Measurements from ENCODE around the gene ARPC1A.

DNA sequence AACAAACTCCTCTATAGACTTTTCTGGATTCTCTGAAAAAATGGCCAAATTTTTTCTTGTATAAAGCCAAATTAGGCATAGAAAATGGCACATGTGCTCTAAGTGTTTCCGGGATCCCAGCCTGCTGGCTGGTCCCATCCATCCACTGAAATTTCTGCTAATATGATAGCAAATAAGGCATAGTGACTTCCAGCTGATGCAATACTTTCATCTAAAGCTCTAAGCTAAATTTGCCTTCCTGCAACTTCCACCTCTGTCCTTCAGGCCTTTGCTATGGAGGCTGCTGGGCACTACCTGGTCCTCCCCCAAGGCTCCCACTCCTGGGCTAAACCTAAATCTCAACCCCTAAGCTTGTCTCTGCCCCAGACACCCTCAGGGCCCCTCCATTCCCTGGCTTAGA lies 32.5 kb upstream of the ARPC1A start:
- no peak for TF ChIP-seq ARNT (IDR thresholded peaks at IDR 0.05)
- TF ChIP-seq BHLHE40 (IDR thresholded peaks at IDR 0.05; ENCODE audit: borderline replicate concordance), result no peak
- no peak for TF ChIP-seq SUZ12 (IDR thresholded peaks at IDR 0.05)
- no peak for TF ChIP-seq SP1 (IDR thresholded peaks at IDR 0.05)

Measured in HEK293T (cell line).